Left lobe of liver (tissue), 2 donors: ENCODE data around the gene STS. TPM values are rescaled to one million over a fixed set of nuclear protein-coding genes. Genes with fewer than 3 reads are reported as not detected.
"Not testable (repeated sequence)": the region's sequence is repeated elsewhere in the genome, so short reads cannot be mapped to it uniquely, and the experiment has no call there.

Experiments
- ATAC-seq: fragments of 200-7000 bp; cut with Tn5 transposase; one replicate; pipeline ENCODE4 v1.9.1; 2020; ENCODE audit warnings: mild to moderate bottlenecking, moderate library complexity
- DNase-seq: peaks from one replicate; pipeline ENCODE4 v3.0.0-alpha.2; 2020; ENCODE audit warnings: low spot score
- total RNA-seq: library from RNA; stranded (reverse); gene quantifications from one replicate; pipeline ENCODE4 v1.2.1, GENCODE V29; 2021
- donor health status: DM: no; HTN: no; CAD: no; lungs with moderate emphysema.
- donor health status: DM: no; HTN: yes; CAD: no.

The STS gene
- total RNA-seq, 1 donor from 2014 or later: 4.2 TPM

GRCh38 chrX:7170898-7171297 is 23.4 kb downstream of the STS start:
- ATAC-seq (no peak), DNase-seq (no peak)

- not testable (repeated sequence) for ATAC-seq, DNase-seq
These were observed 31.3 kb downstream of the STS start for GRCh38 chrX:7178859-7179258.

- ATAC-seq: no peak
- no peak for DNase-seq
These were observed 31.9 kb downstream of the STS start for GRCh38 chrX:7179446-7179845.

- ATAC-seq (no peak), DNase-seq (no peak)
These were observed 37.3 kb downstream of the STS start for GRCh38 chrX:7184816-7185215.

GRCh38 chrX:7188672-7189071 is 41.2 kb downstream of the STS start:
- DNase-seq (no peak), ATAC-seq (no peak)

- DNase-seq (no peak), ATAC-seq (no peak)
These were observed 42.6 kb downstream of the STS start for GRCh38 chrX:7190157-7190556.

GRCh38 chrX:7191681-7192110 is 44.2 kb downstream of the STS start:
- no peak for ATAC-seq

GRCh38 chrX:7192871-7193270 is 45.4 kb downstream of the STS start:
- ATAC-seq: no peak
- no peak for DNase-seq

More at GRCh38 chrX:7191681-7192110, 44.2 kb downstream of the STS start:
- DNase-seq: no peak

GRCh38 chrX:7194606-7195005 is 47.1 kb downstream of the STS start:
- ATAC-seq (no peak), DNase-seq (no peak)

Other genes with a start within 250 kb of the STS start
- 5.8 TPM for gene PUDP, start 441 bp downstream of the STS start, total RNA-seq